ENCODE data around the gene KLC1.
"Not testable (repeated sequence)": the region's sequence is repeated elsewhere in the genome, so short reads cannot be mapped to it uniquely, and the experiment has no call there.

KLC1 gene

DNA sequence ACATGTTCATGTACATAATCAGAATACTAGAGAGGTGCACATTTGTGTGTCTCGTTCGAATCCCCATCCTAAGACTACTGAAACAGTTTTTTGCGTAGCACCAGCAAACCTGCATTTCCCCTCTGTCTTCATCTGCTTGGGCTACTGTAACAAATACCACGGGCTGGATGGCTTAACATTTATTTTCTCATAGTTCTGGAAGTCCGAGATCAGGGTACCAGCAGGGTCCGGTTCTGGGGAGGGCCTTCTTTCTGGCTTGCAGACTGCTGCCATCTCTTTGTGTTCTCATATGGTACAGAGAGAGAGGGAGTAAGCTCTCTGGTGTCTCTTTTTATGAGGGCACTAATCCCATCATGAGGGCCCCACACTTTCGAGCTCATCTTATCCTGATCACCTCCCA lies 30.6 kb downstream of the KLC1 start:
- DNase-seq, result no peak

DNA sequence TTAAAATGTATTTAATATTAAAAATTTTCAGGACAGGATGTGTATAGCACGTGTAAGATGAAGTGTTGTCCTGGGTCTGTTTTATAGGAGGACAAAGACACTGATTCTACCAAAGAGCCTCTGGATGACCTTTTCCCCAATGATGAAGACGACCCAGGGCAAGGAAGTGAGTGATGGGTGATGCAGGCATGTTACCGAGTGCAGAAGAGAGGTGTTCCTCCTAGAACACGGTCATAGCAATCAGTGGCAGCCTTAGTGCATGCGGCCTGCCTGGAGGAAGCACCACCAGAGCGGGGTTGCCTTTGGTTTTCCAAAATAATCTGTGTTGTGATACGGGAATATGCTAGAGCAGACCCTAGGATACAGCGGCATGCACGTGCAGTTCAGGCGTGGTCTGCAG lies 33.0 kb downstream of the KLC1 start:
- no peak for DNase-seq

DNA sequence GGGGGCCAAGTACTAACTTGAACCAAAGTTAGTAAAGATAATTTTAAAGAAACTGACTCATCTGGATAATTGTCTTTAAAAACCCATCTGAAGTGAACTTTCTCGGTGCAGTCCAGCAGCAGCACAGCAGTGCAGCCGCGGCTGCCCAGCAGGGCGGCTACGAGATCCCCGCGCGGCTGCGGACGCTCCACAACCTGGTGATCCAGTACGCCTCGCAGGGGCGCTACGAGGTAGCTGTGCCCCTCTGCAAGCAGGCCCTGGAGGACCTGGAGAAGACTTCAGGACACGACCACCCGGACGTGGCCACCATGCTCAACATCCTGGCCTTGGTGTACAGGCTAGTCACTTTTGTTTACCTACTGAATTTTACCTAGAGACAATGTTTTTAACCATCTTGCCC lies 33.6 kb downstream of the KLC1 start:
- no peak for DNase-seq

DNA sequence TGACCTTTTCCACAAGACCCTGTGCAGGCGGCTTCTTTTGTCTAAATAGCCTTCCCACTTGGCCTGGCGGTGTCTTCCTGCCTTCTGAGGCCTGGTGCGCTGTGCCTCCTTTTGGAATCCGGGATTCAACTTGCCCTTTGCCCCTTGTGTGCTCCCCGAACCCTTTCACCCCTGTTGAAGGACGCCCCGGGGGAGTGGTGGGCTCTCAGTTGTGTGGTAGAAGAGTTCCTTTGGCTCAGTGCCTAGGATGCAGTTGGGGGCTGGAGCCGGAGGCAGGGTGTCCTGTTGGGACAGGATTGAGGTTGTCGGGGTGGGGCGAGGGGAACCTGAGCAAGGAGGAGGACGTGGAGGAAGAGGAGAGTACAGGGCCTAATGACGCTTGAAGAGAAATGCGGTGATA lies 34.5 kb downstream of the KLC1 start:
- DNase-seq, result no peak

DNA sequence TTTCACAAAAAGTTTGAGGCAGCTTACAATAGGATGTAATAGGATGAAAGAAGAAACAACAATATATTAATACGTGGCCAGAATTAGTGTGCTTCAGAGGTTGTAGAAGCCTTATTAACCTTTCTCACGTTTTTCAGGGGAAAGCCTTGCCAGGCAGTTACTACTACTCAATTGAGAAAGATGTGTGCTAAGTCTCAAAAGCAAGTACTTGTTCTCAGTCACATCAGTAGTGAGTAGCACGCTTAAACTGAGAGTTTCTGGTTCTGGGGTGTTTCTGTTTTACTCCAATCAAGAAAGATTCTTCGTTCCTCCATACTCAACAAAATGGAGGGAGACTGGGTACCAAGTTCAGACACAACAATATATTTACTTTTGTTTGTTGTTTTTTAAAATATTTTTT lies 38.7 kb downstream of the KLC1 start:
- DNase-seq, result no peak

DNA sequence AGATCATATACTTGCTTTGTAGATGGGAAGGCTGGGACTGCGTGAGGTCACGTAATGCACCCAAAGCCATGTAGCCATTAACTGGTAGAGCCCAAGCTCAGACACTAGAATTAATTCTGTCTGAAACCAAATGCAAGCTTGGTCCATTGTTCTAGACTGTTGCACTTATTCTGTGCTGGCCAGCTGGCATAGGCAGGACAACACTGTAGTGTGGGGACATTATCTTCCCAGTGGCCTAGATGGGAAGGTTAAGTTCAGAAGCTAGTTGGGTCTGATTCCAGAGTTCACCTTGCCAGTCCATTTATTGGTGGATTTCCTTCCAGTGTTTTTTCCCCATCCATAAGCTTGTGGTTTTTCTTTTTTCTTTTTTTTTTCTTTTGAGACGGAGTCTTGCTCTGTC lies 39.1 kb downstream of the KLC1 start:
- no peak for DNase-seq

DNA sequence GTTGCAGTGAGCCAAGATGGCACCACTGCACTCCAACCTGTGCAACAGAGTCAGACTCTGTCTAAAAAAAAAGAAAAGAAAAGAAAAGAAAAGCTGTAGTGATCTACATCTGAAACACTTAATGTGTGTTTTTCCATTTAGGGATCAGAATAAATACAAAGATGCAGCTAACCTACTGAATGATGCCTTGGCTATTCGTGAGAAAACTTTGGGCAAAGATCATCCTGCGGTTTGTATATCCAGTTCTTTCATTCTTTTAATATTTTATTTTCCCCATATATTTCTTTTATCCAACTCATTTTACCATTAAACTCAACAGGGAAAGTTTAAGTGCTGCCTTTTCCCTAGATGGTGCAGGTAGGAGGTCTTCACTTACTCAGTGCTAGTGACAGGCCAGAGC lies 40.4 kb downstream of the KLC1 start:
- DNase-seq, result no peak

DNA sequence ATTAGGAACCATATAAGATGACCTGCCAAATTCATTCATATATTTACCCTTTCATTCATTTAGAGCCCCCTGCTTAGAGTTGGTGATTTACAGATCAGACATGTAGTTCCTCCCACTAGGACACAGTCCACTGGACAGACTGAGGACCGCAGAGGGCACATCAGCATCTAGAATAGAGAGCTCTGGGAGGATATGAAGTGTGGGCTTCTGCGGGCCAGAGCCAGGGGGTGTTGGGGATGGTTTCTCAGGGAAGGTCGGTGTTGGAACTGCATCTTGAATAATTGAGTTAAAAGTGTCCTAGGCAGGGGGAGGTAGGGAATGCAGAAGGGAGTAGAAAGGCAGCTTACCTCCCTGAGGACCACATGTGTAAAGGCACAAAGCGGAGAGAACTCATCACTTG lies 42.9 kb downstream of the KLC1 start:
- DNase-seq, result no peak

DNA sequence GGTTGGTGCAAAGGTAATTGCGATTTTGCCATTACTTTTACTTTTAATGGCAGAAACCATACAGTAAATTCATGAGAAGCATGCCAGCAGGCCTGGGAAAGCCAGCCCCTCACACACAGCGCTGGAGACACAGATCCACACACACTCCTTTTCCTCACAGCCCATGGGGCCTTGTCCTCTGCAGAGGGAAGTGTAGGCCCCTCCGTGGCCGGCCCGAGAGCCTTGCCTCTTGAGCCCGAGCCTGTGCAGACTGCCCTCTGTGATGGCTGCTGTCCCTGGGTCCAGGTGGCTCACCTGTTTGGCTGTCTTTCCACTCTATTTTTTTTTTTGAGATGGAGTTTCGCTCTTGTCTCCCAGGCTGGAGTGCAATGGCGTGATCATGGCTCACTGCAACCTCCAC lies 46.9 kb downstream of the KLC1 start:
- DNase-seq, result no peak

DNA sequence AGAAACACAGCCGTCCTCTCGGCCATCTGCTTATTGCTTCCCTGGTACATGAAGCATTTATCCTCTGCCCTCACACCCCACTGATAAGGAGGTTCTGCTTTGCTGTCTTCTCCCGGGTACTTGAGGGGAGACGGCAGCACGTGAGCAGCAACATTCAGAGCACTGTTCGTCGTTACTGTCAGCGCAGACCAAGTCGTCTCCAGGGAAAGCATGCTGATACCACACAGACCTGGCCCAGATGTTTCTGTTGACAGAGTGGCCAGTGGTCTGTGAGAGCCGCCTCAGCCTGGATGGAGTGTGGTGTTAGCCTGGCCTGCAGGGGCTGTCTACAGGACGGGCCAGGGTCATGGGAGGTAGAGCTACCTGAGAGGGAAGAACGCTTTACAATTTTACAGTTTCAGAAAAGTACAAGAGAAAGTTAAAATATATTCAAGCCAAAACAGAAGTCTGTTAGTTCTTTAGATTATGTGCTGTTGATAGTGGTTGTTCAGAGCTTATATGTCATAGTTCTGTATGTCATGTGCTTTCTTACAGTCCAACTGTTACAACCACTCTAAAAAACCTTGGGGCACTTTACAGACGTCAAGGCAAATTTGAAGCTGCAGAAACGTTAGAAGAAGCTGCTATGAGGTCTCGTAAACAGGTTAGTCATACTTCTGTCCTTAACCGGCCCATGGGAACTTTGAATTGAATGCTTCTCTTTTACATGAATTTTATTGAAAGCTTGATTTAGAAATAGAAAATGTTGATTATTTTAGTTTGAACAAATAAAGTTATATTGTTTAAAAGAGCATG lies 48.1 kb downstream of the KLC1 start:
- DNase-seq, result no peak

DNA sequence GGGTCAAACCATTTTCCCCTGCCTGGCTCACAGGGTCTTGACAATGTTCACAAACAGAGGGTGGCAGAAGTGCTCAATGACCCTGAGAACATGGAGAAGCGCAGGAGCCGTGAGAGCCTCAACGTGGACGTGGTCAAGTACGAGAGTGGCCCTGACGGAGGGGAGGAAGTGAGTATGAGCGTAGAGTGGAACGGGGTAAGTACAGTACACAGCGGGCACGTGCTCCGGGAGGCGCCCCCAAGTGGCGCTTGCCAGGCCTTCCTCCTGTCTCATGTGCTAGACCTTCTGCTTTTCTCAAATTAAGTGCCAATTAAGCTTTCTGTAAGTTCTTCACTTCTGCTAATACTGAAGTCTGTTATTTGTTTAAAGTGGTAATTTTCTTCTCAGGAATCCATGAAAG lies 50.3 kb downstream of the KLC1 start:
- DNase-seq, result peak; percentile 25 to 58

DNA sequence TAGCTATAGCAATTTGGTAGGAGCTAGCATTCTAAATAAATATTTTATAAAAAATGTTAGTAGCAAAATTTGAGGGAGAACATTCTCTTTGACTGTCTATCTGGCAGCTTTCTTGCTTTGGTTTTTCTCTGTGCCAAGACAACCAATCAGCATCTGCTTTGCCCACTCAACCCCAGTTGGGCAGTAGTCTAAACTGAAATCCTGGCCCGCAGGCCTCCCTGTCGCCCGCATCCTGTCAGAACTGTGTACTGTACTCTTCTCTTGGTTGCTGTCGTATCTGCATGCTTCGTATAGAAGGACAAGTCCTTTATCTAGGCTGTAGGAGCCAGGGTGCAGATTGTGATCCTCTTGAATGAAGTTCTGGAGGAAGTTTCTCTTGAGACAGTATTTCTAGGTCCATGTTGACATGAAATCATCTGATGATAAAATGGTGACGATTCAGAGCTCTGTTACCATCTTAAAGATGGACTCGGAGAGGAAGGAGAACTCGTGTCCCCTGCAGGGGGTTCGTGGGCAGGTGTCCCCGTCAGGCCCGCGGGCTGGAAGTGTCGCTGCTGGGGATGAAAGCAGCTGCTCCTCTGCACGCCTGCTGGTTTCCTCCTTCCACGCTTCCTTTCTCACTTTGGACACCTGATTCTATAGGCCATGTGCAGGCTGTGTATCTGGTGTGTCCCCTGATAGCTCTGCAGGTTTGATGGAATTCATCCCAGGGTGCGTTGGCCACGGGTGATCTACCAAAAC lies 51.6 kb downstream of the KLC1 start:
- no peak for DNase-seq

DNA sequence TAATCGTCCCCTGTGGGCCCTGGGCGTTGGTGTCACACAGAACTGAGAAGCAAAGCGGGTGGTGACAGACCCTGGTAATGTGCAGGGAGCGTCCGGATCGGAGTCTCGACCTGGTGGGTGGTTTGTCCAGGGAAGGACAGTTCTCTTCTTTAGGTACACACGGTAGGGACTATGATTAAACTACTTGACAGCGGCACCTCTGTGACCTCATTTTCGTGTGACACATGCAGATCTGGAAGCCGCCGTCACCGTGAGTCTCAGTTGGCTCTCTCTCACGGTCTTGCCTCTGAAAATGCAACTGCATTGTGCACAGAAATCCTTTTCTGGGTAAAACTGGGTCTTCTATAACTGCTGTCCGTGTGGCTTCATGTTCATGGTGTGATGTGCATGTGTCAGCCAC lies 54.1 kb downstream of the KLC1 start:
- no peak for DNase-seq

DNA sequence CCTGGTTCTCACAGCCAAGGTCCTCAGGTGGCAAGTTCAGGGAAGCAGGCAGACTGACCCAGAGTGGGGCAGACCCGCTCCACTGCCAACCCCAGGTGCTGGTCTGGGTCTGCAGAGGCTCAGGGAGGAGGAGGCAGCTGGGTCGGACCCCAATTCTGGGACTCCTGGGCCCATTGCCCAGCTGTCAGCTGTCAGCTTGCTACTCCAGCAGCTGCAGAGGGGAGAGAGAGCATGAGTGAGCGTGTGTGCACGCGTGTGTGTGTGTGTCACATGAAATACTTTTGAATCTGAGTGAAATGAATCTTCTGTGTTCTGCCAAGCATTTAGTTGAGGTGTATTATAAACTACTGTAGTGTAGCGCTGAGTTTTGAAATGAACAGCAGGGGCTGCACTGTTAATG lies 55.5 kb downstream of the KLC1 start:
- DNase-seq, result no peak

DNA sequence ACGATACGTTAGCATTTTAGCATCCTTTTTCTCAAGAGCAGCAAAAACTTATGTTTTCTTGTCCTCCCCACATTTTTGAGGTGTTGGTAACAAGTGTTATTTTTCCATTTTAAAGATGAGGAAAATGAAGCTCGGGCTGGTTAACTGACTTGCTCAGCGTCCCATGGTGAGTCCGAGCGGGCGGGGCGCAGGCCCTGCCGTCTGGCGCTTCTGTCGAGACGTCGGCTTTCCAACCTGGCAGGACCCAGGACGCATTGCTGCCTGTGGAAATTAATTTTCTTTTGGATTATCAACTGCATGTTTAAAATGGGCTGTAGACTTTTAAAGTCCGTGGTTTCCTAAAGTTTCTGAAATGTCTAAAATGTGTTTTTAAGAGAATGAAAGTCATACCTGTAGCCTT lies 55.9 kb downstream of the KLC1 start:
- DNase-seq, result no peak

DNA sequence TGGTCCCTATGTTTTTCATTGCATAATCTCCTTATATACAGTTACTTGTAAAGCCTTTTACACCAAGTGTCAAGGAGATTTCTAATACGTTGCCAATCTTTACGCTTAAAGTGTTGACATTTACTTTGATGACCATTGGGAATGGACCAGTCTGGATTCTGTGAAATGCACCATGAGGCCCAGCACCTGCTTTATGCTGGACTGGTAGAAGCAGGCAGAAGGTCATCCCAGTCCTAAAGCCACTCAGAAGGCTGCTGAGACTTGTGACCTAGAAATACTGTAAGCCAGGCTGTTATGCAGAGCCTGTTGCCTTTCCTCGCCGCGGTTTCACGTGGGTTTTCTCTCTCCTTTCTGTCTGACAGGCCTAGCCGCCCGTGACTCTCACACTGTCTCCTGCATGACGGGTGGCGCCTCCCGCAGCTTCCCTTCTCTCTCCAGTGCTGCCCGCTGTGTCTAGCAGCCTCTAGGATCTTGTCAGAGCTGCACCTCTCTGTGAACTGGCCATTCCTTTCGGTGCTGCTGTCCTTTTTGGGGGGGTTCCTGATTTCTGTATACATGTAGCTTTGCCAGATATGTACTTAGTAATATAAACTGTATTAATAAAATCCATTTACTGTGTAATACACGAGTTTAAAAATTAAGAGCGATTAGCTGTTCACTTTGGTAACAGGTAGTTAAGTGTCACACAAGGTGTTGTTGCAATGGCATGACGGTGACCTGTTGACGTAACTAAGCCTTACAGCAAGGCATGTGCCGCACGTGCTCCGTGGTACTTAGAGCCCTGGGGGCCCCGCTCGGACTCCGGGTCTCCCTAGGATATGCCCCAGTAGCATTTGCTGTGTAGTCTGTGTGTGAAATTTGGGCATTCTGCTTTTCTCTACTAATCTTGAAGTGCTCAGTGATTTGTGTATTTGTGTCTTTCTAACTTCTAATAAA lies 56.5 kb downstream of the KLC1 start:
- DNase-seq, result no peak

DNA sequence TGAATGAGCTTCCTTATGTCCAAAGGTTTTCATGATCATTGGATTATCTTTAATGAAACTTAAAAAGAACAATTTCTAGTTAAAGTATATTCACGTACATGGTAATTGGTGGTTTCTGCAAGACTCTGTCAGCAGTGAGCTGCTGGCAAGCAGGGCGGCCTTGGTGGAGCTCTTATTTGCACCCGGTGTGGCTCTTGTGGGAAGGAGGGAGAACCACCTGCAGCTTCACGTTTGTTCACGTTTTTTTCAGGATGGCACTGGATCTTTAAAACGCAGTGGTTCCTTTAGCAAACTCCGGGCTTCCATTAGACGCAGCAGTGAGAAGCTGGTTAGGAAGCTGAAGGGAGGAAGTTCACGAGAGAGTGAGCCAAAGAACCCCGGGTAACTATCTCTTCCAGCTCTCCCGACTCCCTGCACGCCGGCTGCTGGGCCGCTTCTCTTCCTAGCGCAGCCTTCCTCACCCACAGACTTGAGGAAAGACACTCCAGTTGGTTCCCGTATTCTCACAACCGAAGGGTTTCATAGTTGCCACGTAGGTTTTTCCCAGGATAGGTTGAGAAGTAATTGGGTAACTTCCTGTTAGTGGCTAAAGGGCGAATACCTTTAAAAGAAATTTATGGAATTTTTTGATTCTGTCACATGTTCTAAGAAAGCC lies 57.9 kb downstream of the KLC1 start:
- DNase-seq, result no peak

DNA sequence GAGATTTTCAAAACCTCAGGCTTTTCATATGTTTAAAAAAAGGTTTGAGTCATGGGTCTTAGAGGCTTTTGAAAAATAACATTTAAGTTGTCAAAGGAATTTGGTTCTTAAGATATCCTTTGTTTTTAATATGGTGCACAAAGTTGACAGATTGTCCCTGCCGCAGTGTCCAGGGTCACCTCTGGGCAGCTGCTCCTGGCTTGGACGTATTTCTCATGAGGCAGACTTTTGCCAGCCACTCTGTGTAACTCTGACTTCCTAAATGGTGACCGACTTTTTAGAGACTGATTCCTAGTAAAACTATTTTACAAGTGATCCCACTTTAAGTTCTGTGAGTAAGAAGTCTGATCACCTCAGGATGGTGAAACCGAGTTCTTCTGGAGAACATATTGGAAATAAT lies 58.7 kb downstream of the KLC1 start:
- DNase-seq, result no peak

DNA sequence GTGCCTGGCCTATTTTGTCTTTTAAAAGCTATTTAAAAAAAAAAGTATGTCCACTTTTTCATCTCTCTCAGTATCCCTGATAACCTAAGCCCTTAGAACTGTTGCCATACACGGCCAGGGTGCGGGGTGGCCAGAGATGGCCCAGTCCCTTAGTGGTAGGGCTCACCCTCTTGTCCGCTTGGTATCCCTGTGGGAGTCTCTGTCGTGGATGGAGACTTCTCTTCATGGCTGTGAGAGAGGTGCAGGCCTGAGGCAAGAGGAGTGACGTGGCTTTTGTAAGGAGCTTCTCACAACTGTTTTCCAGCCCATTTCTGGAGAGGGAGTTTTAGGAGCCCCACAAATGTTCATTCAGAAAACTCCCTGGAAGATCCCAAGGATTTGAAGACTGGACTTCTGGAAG lies 59.4 kb downstream of the KLC1 start:
- DNase-seq, result no peak

DNA sequence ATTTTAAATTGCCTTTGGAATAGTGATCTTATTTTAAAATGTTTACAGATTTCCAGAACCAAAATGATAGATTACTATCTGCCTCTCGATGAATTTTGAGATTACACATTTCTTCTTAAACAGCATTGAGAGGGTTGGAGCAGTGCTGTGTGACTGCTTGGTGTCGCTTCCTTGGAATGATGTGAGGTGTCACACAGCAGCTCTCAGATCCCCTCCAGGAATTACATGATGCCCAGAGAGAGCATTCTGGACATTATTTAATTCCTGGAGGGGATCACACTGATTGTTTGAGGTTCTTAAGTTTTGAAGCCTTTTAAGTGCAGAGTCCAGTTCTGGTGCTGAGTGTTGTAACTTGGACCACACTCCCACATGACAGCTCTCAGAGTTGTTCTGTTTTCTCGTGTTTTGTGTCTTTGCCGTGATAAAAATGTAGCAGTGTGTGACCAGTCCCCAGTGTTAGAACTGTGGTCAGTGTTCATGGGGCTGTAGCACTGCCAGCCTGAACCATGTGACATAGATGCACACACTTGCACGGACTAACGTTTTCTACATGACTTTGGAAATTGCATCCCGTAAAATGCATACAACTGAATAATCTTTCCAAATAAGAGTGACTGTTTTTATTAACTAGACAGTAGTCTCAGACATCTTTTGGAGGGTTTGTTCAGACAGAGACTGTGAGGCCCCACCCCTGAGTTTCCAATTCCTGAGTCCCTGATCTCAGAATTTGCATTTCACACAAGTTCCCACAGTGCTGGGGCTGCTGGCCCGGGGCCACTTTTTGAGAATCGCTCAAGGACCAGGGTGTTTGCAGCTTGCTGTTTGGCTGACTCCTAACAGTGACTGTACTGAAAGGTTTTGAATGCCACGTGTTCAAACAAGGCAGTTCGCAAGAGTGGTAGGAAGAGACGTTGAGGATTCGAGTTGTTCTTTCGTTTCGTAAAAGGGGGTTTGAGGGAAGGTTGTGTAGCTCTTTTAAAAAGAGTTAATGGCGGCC lies 60.2 kb downstream of the KLC1 start:
- no peak for DNase-seq

DNA sequence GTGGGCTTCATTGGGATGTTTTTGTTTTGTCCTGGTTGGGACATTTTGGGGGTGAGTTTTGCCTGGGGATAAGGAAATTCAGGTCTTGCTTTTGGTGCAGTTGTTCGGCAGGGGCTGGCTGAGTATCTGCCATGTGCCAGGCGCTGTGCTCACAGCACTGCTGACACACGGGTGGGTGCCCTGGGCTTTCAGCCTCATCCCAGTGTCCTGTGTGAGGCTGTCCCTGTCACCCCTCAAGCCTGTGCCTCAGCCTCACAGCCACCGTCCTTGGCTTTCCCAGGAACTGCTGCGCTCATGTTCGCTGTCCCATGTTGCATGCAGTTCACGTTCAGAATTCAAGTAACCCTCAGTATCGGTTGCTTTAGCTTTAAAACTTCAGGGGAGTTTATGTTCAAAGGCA lies 61.3 kb downstream of the KLC1 start:
- DNase-seq, result no peak

DNA sequence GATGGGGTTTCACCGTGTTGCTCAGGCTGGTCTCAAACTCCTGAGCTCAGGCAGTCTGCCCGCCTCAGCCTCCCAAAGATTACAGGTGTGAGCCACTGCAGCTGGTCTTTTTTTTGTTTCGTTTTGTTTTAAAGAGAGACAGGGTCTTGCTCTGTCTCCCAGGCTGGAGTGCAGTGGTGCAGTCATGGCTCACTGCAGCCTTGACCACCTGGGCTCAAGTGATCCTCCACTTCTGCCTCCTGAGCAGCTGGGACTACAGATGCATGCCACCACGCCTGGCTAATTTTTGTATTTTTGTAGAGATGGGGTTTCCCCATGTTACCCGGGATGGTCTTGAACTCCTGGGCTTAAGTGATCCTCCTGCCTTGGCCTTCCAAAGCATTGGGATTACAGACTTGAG lies 62.6 kb downstream of the KLC1 start:
- DNase-seq, result not testable (repeated sequence)
